ENCODE data around the gene ZRANB1.

DNA sequence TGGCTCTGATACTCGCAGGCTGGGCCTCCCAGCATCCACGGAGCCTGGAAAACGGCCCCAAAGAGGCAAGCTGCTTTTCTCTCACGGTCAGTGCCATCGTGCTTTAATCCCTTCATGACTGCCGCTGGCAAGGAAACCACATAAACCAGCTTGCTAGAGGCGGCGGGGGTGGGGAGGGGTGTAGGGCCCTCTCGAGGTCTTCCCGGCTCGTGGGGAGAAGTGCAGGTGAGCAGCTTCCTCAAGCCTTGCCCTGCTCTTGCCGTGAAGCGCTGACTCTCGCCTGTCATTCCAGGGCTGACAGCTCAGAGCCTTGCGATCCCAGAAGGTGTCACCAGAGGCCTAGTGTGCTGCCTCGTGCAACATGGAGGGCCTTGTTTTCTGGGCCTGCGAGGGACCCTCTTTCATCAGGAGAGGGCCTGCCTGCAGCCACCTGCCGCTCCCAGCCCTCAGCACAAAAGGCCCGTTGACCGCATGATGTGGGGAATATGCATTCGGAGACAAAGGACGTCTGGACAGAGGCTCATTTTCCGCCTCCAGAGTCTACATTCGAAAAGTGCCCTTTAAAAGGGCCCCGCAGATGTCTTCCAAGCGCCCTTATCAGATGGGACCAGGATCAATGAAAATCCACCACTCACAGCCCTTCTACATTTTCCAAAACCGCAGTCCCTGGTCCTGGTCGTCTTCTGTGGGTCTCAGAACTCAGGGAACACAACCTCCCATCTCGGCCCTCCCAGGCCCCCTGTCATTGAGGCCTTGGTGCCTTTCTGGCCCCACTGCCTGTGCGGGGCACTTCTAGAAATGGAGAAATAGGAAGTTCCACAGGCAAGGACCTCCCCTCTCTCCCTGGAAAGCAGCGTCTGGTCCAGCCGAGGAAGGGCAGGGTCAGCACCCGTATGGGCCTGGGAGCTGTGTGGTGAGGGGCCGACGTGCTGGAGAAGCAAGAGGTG is 58.7 kb downstream of the ZRANB1 start:
- TF ChIP-seq, protein P1, sequence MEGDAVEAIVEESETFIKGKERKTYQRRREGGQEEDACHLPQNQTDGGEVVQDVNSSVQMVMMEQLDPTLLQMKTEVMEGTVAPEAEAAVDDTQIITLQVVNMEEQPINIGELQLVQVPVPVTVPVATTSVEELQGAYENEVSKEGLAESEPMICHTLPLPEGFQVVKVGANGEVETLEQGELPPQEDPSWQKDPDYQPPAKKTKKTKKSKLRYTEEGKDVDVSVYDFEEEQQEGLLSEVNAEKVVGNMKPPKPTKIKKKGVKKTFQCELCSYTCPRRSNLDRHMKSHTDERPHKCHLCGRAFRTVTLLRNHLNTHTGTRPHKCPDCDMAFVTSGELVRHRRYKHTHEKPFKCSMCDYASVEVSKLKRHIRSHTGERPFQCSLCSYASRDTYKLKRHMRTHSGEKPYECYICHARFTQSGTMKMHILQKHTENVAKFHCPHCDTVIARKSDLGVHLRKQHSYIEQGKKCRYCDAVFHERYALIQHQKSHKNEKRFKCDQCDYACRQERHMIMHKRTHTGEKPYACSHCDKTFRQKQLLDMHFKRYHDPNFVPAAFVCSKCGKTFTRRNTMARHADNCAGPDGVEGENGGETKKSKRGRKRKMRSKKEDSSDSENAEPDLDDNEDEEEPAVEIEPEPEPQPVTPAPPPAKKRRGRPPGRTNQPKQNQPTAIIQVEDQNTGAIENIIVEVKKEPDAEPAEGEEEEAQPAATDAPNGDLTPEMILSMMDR (conservative IDR thresholded peaks at IDR 0.05 in 1 of 2, IDR thresholded peaks at IDR 0.05 in 1 of 2; ENCODE audit: extremely low read depth in 1 of 2, insufficient read depth in 1 of 2, low read depth in 1 of 2, low read length in 2 of 2) = no peak
- TF ChIP-seq EZH2 (IDR thresholded peaks at IDR 0.05; ENCODE audit: borderline replicate concordance, low read length) = no peak

Data from mammary epithelial cell (primary cell).